Endothelial cell of umbilical vein (primary cell): ENCODE data around the gene RFFL. TPM values are rescaled to one million over a fixed set of nuclear protein-coding genes. Genes with fewer than 3 reads are reported as not detected.

Experiments used
- BruUV-seq: library from RNA; stranded (reverse); fragments of 400-500 nt; replicated peaks from 2 replicates; lab custom pipeline; 2021; lab: Mats Ljungman, UMichigan
- CTCF ChIA-PET: fragments of 300-600, 350-600 bp; sonication (Branson Sonifier 250); formaldehyde crosslinking; loops from one replicate; lab custom pipeline; 2021; ENCODE audit warnings: antibody characterized with exemption, inconsistent platforms; lab: Charles Lee
- POLR2A ChIA-PET: fragments of 300-600, 350-600 bp; sonication (Branson Sonifier 250); formaldehyde crosslinking; loops from one replicate; lab custom pipeline; 2021; ENCODE audit warnings: antibody characterized with exemption, inconsistent platforms; lab: Charles Lee
- DNase-seq: peaks from one replicate; pipeline ENCODE4 v3.0.0-alpha.2; 2011; ENCODE audit warnings: low read depth, low spot score
- FAIRE-seq: peaks from 2 replicates; lab custom pipeline; 2011; peaks lifted over from hg19 to GRCh38; lab: Jason Lieb, UNC
- H2AFZ ChIP-seq: 2 replicates; pipeline ENCODE4 v1.6.0; 2012; ENCODE audit warnings: low read depth, low read length, control low read depth, inconsistent platforms
- H3K27ac ChIP-seq: 2 replicates; pipeline ENCODE4 v1.5.1; 2011; ENCODE audit warnings: low read depth, mild to moderate bottlenecking, control low read depth, low read length, moderate library complexity; ENCODE audit not compliant: insufficient read depth
- H3K27me3 ChIP-seq, 2 experiments: 2 replicates each; pipeline versions ENCODE4 v1.6.0 to v1.6.1; 2011; ENCODE audit warnings: low read length in 2 of 2, mixed read lengths in 1 of 2; ENCODE audit not compliant: control insufficient read depth in 2 of 2, insufficient read depth in 2 of 2
- H3K36me3 ChIP-seq, 2 experiments: 2 replicates in 1 of 2; 3 replicates in 1 of 2; pipeline ENCODE4 v1.5.1; 2011; ENCODE audit warnings: low read length in 2 of 2, mild to moderate bottlenecking in 1 of 2, moderate library complexity in 1 of 2; ENCODE audit not compliant: control insufficient read depth in 2 of 2, insufficient read depth in 2 of 2; ENCODE audit errors: extremely low read depth in 1 of 2
- H3K4me1 ChIP-seq: 3 replicates; pipeline ENCODE4 v1.5.1; 2011; ENCODE audit warnings: mild to moderate bottlenecking, low read length; ENCODE audit not compliant: control insufficient read depth, insufficient read depth; ENCODE audit errors: extremely low read depth
- H3K4me2 ChIP-seq: 2 replicates; pipeline ENCODE4 v1.6.1; 2011; ENCODE audit warnings: low read length, control low read depth, mixed read lengths; ENCODE audit not compliant: insufficient read depth
- H3K4me3 ChIP-seq, 3 experiments: fragments of 200-600 bp in 1 of 3; sonication (generic), shearing (Covaris generic) in 1 of 3; replicated peaks in 1 of 3; 2 replicates each; pipeline ENCODE4 v1.5.1; 2011 to 2016; ENCODE audit warnings: control low read depth in 3 of 3, low read length in 3 of 3, mild to moderate bottlenecking in 2 of 3, inconsistent platforms in 1 of 3, low read depth in 1 of 3, moderate library complexity in 1 of 3; ENCODE audit not compliant: insufficient read depth in 1 of 3
- H3K79me2 ChIP-seq: 2 replicates; pipeline ENCODE4 v1.6.0; 2012; ENCODE audit warnings: low read length, inconsistent platforms; ENCODE audit not compliant: control insufficient read depth, insufficient read depth
- H3K9ac ChIP-seq: replicated peaks from 2 replicates; pipeline ENCODE3; 2011; ENCODE audit warnings: low read length, control low read depth; ENCODE audit not compliant: insufficient read depth; ENCODE audit errors: extremely low read depth
- H3K9me1 ChIP-seq: replicated peaks from 3 replicates; pipeline ENCODE4 v1.6.0; 2011; ENCODE audit warnings: mild to moderate bottlenecking, low read length; ENCODE audit not compliant: control insufficient read depth, insufficient read depth; ENCODE audit errors: extremely low read depth
- H3K9me3 ChIP-seq: replicated peaks from 2 replicates; pipeline ENCODE4 v1.5.1; 2012; ENCODE audit warnings: low read length, inconsistent platforms; ENCODE audit not compliant: control insufficient read depth, insufficient read depth
- H4K20me1 ChIP-seq: replicated peaks from 2 replicates; pipeline ENCODE3; 2011; ENCODE audit warnings: mild to moderate bottlenecking, low read length; ENCODE audit not compliant: control insufficient read depth, insufficient read depth; ENCODE audit errors: extremely low read depth
- CTCF ChIP-seq, 2 donors: IDR thresholded peaks; 1 replicate in 1 of 2; 2 replicates in 1 of 2; pipeline ENCODE4 v1.5.1; 2011; ENCODE audit warnings: low read length in 2 of 2, mild to moderate bottlenecking in 2 of 2, moderate library complexity in 2 of 2, control low read depth in 1 of 2, inconsistent platforms in 1 of 2, low read depth in 1 of 2; ENCODE audit not compliant: insufficient read depth in 1 of 2; ENCODE audit errors: extremely low read depth in 1 of 2
- EZH2 ChIP-seq: IDR thresholded peaks from 2 replicates; pipeline ENCODE4 v1.6.1; 2012; ENCODE audit warnings: borderline replicate concordance, low read depth, mild to moderate bottlenecking, moderate library complexity, low read length, inconsistent platforms; ENCODE audit not compliant: severe bottlenecking
- FOS ChIP-seq: IDR thresholded peaks from 2 replicates; pipeline ENCODE4 v1.6.1; 2011; ENCODE audit warnings: mild to moderate bottlenecking, low read length, moderate library complexity, borderline replicate concordance; ENCODE audit not compliant: insufficient read depth
- GATA2 ChIP-seq: IDR thresholded peaks from 2 replicates; pipeline ENCODE4 v1.7.0; 2011; ENCODE audit warnings: low read depth, mild to moderate bottlenecking, moderate library complexity, mixed read lengths, low read length; ENCODE audit not compliant: insufficient read length, insufficient read depth
- JUN ChIP-seq: IDR thresholded peaks from 2 replicates; pipeline ENCODE4 v1.6.1; 2011; ENCODE audit warnings: borderline replicate concordance, low read depth; ENCODE audit not compliant: insufficient read length, insufficient read depth
- MYC ChIP-seq: IDR thresholded peaks from one replicate; pipeline ENCODE4 v1.6.1; 2011; ENCODE audit warnings: mild to moderate bottlenecking, low read depth, low read length
- POLR2A ChIP-seq: IDR thresholded peaks from 2 replicates; pipeline ENCODE4 v1.6.1; 2012; ENCODE audit warnings: low read depth, mild to moderate bottlenecking, control low read depth, low read length
- POLR2AphosphoS5 ChIP-seq: IDR thresholded peaks from 2 replicates; pipeline ENCODE4 v1.6.1; 2012; ENCODE audit warnings: low read depth, mild to moderate bottlenecking, control low read depth, low read length, moderate library complexity; ENCODE audit not compliant: insufficient read depth
- dilution Hi-C: fragments of 300-500 bp; cut with MboI; formaldehyde crosslinking; loops from one replicate; pipeline ENCODE4 v1.15.0; 2019; ENCODE audit warnings: low sequenced_read_pairs; ENCODE audit not compliant: extremely low pct_ligation_motif_present
- intact Hi-C: fragments of 100-400 bp; cut with micrococcal nuclease; formaldehyde crosslinking; loops from one replicate; pipeline ENCODE4 v1.10.0; 2022
- polyA plus RNA-seq, 4 experiments: library from polyadenylated mRNA; depleted of rRNA in 3 of 4; stranded (reverse) in 3 of 4; unstranded in 1 of 4; fragments of >200 nt; gene quantifications; 2 replicates each; pipeline versions ENCODE4 v1.2.1 to v1.2.3, GENCODE V29; 2011 to 2012; ENCODE audit warnings: missing spikeins in 1 of 4
- total RNA-seq: library from RNA; stranded (reverse); gene quantifications from 2 replicates; pipeline ENCODE4 v1.2.3, GENCODE V29; 2021
- TF ChIP-seq, protein P1 (sequence below): IDR thresholded peaks from 2 replicates; pipeline ENCODE4 v1.6.1; 2011; ENCODE audit not compliant: insufficient read depth, insufficient read length

The RFFL gene
- total and polyA plus RNA-seq, 2 donors (not counting 3 experiments of a cell fraction or from before 2014, with no cell fraction given): 7.0 to 14.1 TPM

- no peaks in the 10 kb centered on the region for H3K9me3 ChIP-seq
- no peak overlapping the region for H2AFZ ChIP-seq
- no peak overlapping the region for H3K4me3 ChIP-seq
- H3K79me2 ChIP-seq: peaks cover 30% of the 10 kb centered on the region
- no peaks in the 10 kb centered on the region for H4K20me1 ChIP-seq
- DNase-seq (no peak), FAIRE-seq (no peak)
- H3K9me1 ChIP-seq: no peaks in the 10 kb centered on the region
- ChIA-PET POLR2A (interaction anchor here (0.7 kb wide), 1 partner anchor 57 kb away, joined by 3 read pairs; no protein-coding TSS in a partner anchor), CTCF (no interaction called here)
- intact Hi-C loops: no loop called here
- dilution Hi-C loops: no loop called here
- no peaks in the 10 kb centered on the region for H3K27me3 ChIP-seq
- no peaks in the 10 kb centered on the region for H3K36me3 ChIP-seq
- H3K4me2 ChIP-seq: no peak overlapping the region
- no peak overlapping the region for H3K9ac ChIP-seq
- no peak overlapping the region for H3K27ac ChIP-seq
- peaks cover 19% of the 10 kb centered on the region for H3K4me1 ChIP-seq
- BruUV-seq: no TSS peak
- no peak for TF ChIP-seq POLR2A
- TF ChIP-seq JUN: no peak
- TF ChIP-seq MYC: no peak
- no peak for TF ChIP-seq FOS
- no peak for TF ChIP-seq GATA2
- TF ChIP-seq, protein P1, sequence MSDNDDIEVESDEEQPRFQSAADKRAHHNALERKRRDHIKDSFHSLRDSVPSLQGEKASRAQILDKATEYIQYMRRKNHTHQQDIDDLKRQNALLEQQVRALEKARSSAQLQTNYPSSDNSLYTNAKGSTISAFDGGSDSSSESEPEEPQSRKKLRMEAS: no peak
- TF ChIP-seq POLR2AphosphoS5: no peak
- no peak for TF ChIP-seq EZH2
- TF ChIP-seq CTCF (IDR thresholded peaks at IDR 0.05; ENCODE audit: extremely low read depth in 1 of 2, insufficient read depth in 1 of 2, low read depth in 1 of 2, low read length in 2 of 2): no peak
These were observed 16.3 kb upstream of the RFFL start for GRCh38 chr17:35079547-35080423.
